ENCODE measurements around the gene PLET1. TPM values are rescaled to one million over a fixed set of nuclear protein-coding genes. Genes with fewer than 3 reads are reported as not detected.

Gene PLET1
- total RNA-seq, 1 experiment from 2014 or later: not detected

- Histone ChIP-seq H3K79me2 (ENCODE audit: insufficient read depth, low read length) (peaks cover 48% of the 10 kb centered on the region), H3K4me2 (ENCODE audit: low read length) (peak overlapping the region; percentile 83), H3K27me3 (ENCODE audit: insufficient read depth, low read length) (no peaks in the 10 kb centered on the region), H3K9me3 (ENCODE audit: control insufficient read depth in 1 of 2, insufficient read depth in 1 of 2, low read depth in 1 of 2, low read length in 2 of 2) (no peaks in the 10 kb centered on the region), H3K4me3 (replicated peaks in 1 of 2; ENCODE audit: low read depth in 1 of 2, low read length in 2 of 2) (peak overlapping the region; percentile 71 to 85), H2AFZ (ENCODE audit: low read depth, low read length, poor library complexity, severe bottlenecking) (no peak overlapping the region), H3K9me2 (ENCODE audit: insufficient read depth) (no peaks in the 10 kb centered on the region), H4K20me1 (ENCODE audit: insufficient read depth) (no peaks in the 10 kb centered on the region), H3K36me3 (ENCODE audit: control insufficient read depth in 1 of 2, insufficient read depth in 2 of 2, low read length in 2 of 2) (peaks cover 0 to 6% of the 10 kb centered on the region in 2 experiments; a peak in 2 of 4 replicates), H3K4me1 (ENCODE audit: control insufficient read depth in 1 of 2, insufficient read depth in 2 of 2, low read length in 2 of 2) (peaks cover 4 to 9% of the 10 kb centered on the region in 2 experiments), H3K9ac (ENCODE audit: low read length) (peak overlapping the region; percentile 86), H3K27ac (ENCODE audit: low read depth, low read length) (peak overlapping the region; percentile 86)
- BruUV-seq (replicated peaks): no TSS peak
- RAD21 ChIA-PET (ENCODE audit: low non-redundant PET in 1 of 2, low total read pairs in 2 of 2, uncharacterized antibody in 2 of 2, unreplicated experiment in 2 of 2): interaction anchor here in 1 of 2 experiments (0.6 kb wide), 1 partner anchor 25 kb away, joined by 6 read pairs; no protein-coding TSS in a partner anchor
- ATAC-seq (peak; percentile 65), DNase-seq (ENCODE audit: low read depth, low spot score) (no peak)
- no peak for TF ChIP-seq REST (IDR thresholded peaks at IDR 0.05; ENCODE audit: low read depth)
- no peak for TF ChIP-seq CBX3 (IDR thresholded peaks at IDR 0.05; ENCODE audit: low read depth)
- TF ChIP-seq ZBTB33 (IDR thresholded peaks at IDR 0.05; ENCODE audit: extremely low read depth, insufficient replicate concordance, low read length): no peak
- TF ChIP-seq EZH2phosphoT487 (IDR thresholded peaks at IDR 0.05; ENCODE audit: borderline replicate concordance): no peak
- no peak for TF ChIP-seq FOSL1 (IDR thresholded peaks at IDR 0.05; ENCODE audit: low read depth)
- no peak for TF ChIP-seq ATF3 (IDR thresholded peaks at IDR 0.05)
- TF ChIP-seq TCF7L2 (IDR thresholded peaks at IDR 0.05; ENCODE audit: borderline replicate concordance, extremely low read depth, insufficient read depth, insufficient read length): no peak
- POLR2A ChIA-PET: no interaction called here
- intact Hi-C loops (cut with micrococcal nuclease): no loop called here
- CTCF ChIA-PET: interaction anchor here (1.8 kb wide), 1 partner anchor 53 kb away, joined by 11 read pairs; no protein-coding TSS in a partner anchor
Measured at GRCh38 chr11:112226831-112227401, 33.7 kb downstream of the PLET1 start.

Measured in HCT116 (cell line).